H7 (cell line): ENCODE results near the gene PRR5L. TPM values are rescaled to one million over a fixed set of nuclear protein-coding genes. Genes with fewer than 3 reads are reported as not detected.
"Not testable (repeated sequence)": the region's sequence is repeated elsewhere in the genome, so short reads cannot be mapped to it uniquely, and the experiment has no call there.

ENCODE experiments used
- DNase-seq: peaks from one replicate; pipeline ENCODE4 v3.0.0; 2012
- H3K27me3 ChIP-seq: 2 replicates; pipeline ENCODE4 v1.6.0; 2011; ENCODE audit warnings: mild to moderate bottlenecking, low read length; ENCODE audit not compliant: control insufficient read depth, insufficient read depth
- H3K36me3 ChIP-seq: replicated peaks from 2 replicates; pipeline ENCODE4 v1.5.1; 2011; ENCODE audit warnings: low read length; ENCODE audit not compliant: control insufficient read depth, insufficient read depth
- H3K4me3 ChIP-seq: 2 replicates; pipeline ENCODE4 v1.5.1; 2011; ENCODE audit warnings: low read depth, mild to moderate bottlenecking, control low read depth, low read length, moderate library complexity; ENCODE audit not compliant: insufficient read depth
- total RNA-seq: library from RNA; depleted of rRNA; stranded (reverse); fragments of >200 nt; shearing (Covaris generic); gene quantifications from 2 replicates; pipeline ENCODE4 v1.2.3, GENCODE V29; 2014

Gene PRR5L
- total RNA-seq, 1 experiment from 2014 or later: 5.8 TPM

GRCh38 chr11:36300650-36301049 is 4.6 kb downstream of the PRR5L start:
- H3K27me3 ChIP-seq: no peaks in the 10 kb centered on the region
- no peak overlapping the region for H3K4me3 ChIP-seq
- no peak for DNase-seq
- H3K36me3 ChIP-seq: no peaks in the 10 kb centered on the region

GRCh38 chr11:36304351-36304750 is 8.3 kb downstream of the PRR5L start:
- DNase-seq: no peak
- no peak overlapping the region for H3K4me3 ChIP-seq
- no peaks in the 10 kb centered on the region for H3K36me3 ChIP-seq
- no peaks in the 10 kb centered on the region for H3K27me3 ChIP-seq

GRCh38 chr11:36305047-36305446 is 9.0 kb downstream of the PRR5L start:
- no peaks in the 10 kb centered on the region for H3K36me3 ChIP-seq
- no peak for DNase-seq
- H3K27me3 ChIP-seq: no peaks in the 10 kb centered on the region
- H3K4me3 ChIP-seq: no peak overlapping the region

- peak; percentile 26 for DNase-seq
- no peak overlapping the region for H3K4me3 ChIP-seq
- H3K36me3 ChIP-seq: no peaks in the 10 kb centered on the region
- H3K27me3 ChIP-seq: no peaks in the 10 kb centered on the region
Observed at GRCh38 chr11:36306888-36307287, 10.8 kb downstream of the PRR5L start.

GRCh38 chr11:36308577-36308976 is 12.5 kb downstream of the PRR5L start:
- DNase-seq: no peak
- H3K36me3 ChIP-seq: no peaks in the 10 kb centered on the region
- no peaks in the 10 kb centered on the region for H3K27me3 ChIP-seq
- H3K4me3 ChIP-seq: no peak overlapping the region

- H3K27me3 ChIP-seq: no peaks in the 10 kb centered on the region
- no peaks in the 10 kb centered on the region for H3K36me3 ChIP-seq
- DNase-seq: no peak
- no peak overlapping the region for H3K4me3 ChIP-seq
Observed at GRCh38 chr11:36309779-36310178, 13.7 kb downstream of the PRR5L start.

- no peaks in the 10 kb centered on the region for H3K36me3 ChIP-seq
- no peak overlapping the region for H3K4me3 ChIP-seq
- no peaks in the 10 kb centered on the region for H3K27me3 ChIP-seq
- no peak for DNase-seq
Observed at GRCh38 chr11:36311926-36312595, 16.0 kb downstream of the PRR5L start.

- no peaks in the 10 kb centered on the region for H3K36me3 ChIP-seq
- no peak for DNase-seq
- H3K4me3 ChIP-seq: no peak overlapping the region
- H3K27me3 ChIP-seq: no peaks in the 10 kb centered on the region
Observed at GRCh38 chr11:36312611-36313472, 16.8 kb downstream of the PRR5L start.

- DNase-seq: no peak
- H3K27me3 ChIP-seq: no peaks in the 10 kb centered on the region
- H3K36me3 ChIP-seq: no peaks in the 10 kb centered on the region
- no peak overlapping the region for H3K4me3 ChIP-seq
Observed at GRCh38 chr11:36313750-36314433, 17.8 kb downstream of the PRR5L start.

GRCh38 chr11:36314434-36314767 is 18.3 kb downstream of the PRR5L start:
- Histone ChIP-seq H3K4me3 (no peak overlapping the region), H3K36me3 (no peaks in the 10 kb centered on the region), H3K27me3 (no peaks in the 10 kb centered on the region)
- no peak for DNase-seq

GRCh38 chr11:36316049-36316448 is 20.0 kb downstream of the PRR5L start:
- Histone ChIP-seq H3K36me3 (no peaks in the 10 kb centered on the region), H3K4me3 (no peak overlapping the region), H3K27me3 (no peaks in the 10 kb centered on the region)
- DNase-seq: no peak

GRCh38 chr11:36317992-36318391 is 21.9 kb downstream of the PRR5L start:
- Histone ChIP-seq H3K4me3 (no peak overlapping the region), H3K27me3 (no peaks in the 10 kb centered on the region), H3K36me3 (no peaks in the 10 kb centered on the region)
- DNase-seq: no peak

GRCh38 chr11:36324956-36325355 is 28.9 kb downstream of the PRR5L start:
- not testable (repeated sequence) for DNase-seq, H3K27me3 ChIP-seq, H3K36me3 ChIP-seq, H3K4me3 ChIP-seq

GRCh38 chr11:36325403-36325802 is 29.3 kb downstream of the PRR5L start:
- not testable (repeated sequence) for DNase-seq, H3K27me3 ChIP-seq, H3K4me3 ChIP-seq, H3K36me3 ChIP-seq
